GM18505 (cell line): ENCODE measurements around the gene SNTG2.

Source experiments
- ATAC-seq: cut with Tn5 transposase; IDR thresholded peaks from one replicate; pipeline ENCODE4 v1.9.1; 2021; ENCODE audit not compliant: unreplicated experiment
- POLR2A ChIP-seq: IDR thresholded peaks from 4 replicates; pipeline ENCODE4 v1.6.1; 2011; ENCODE audit warnings: borderline replicate concordance; ENCODE audit not compliant: insufficient read depth, insufficient read length; ENCODE audit errors: extremely low read depth

The SNTG2 gene

DNA sequence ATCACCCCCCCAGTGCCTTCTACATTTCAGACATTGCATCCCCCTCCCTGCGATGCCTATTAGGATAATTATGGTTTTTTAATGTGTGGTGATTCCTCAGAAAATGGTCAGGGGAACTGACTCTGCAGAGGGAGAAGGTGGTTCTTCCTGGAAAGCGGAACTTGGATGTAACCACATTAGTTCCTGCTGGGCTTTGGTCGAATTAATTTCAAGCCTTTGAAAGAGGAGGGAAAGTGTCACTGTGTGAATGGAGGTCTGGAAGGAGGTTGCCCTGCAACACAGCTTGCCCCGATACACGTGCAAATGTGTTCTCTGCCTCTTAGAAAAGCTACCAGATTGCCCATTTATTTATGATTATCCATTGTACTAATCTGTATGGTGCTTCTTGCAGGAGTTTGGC, 399.5 kb downstream of the SNTG2 start:
- no peak for ATAC-seq
- TF ChIP-seq POLR2A: no peak

GRCh38 chr2:1353124-1353523, 402.5 kb downstream of the SNTG2 start:
- no peak for TF ChIP-seq POLR2A
- ATAC-seq: no peak

DNA sequence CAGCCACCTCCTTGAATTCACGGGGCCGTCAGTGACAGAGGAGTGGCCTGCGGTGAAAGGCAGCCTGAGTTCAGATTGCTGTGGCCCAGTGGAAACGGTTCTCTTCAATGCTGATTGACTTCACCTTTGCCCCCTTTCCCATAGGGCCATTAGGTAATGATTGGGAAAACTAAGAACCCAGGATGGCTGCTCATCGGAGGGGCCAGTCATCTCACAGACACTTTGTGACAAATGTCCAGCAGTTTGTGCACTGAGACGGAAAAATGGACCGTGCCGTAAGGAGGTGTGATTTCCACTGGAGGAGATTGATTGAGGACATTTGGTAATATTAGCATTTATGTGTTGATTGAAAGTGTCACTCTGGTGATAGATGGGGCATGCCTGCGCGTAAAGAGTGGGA, 402.9 kb downstream of the SNTG2 start:
- ATAC-seq: no peak
- no peak for TF ChIP-seq POLR2A

GRCh38 chr2:1360144-1360543, 409.5 kb downstream of the SNTG2 start:
- no peak for ATAC-seq
- TF ChIP-seq POLR2A: no peak

GRCh38 chr2:1360557-1361250, 410.1 kb downstream of the SNTG2 start:
- ATAC-seq: no peak
- no peak for TF ChIP-seq POLR2A

- no peak for ATAC-seq
- TF ChIP-seq POLR2A: no peak
Observed at GRCh38 chr2:1363367-1363766, 412.7 kb downstream of the SNTG2 start.

DNA sequence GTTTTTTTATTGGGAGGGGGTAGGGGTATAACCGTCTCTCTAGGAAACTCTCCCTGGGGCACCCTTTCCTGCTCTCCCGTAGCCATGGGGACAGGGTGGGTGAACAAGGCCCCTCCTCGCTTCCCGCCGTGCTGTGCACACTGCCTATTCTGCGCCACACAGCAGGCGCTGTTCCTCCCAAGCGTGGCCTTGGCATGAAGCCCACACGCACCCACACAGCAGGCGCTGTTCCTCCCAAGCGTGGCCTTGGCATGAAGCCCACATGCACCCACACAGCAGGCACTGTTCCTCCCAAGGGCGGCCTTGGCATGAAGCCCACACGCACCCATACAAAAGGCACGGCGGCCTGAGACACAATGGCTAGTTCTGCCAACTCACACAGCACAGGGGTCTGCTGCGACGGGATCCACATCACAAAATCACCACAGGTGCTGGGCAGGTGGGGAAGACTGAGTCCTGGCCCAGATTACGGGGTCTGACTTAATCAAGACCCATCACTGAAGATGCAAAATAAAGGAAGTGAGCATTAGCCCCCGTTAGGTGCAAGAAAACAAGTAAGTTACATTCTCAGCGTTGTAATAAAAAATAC, 416.0 kb downstream of the SNTG2 start:
- ATAC-seq: no peak
- no peak for TF ChIP-seq POLR2A

- no peak for TF ChIP-seq POLR2A
Observed at GRCh38 chr2:1367601-1368000, 417.0 kb downstream of the SNTG2 start.

DNA sequence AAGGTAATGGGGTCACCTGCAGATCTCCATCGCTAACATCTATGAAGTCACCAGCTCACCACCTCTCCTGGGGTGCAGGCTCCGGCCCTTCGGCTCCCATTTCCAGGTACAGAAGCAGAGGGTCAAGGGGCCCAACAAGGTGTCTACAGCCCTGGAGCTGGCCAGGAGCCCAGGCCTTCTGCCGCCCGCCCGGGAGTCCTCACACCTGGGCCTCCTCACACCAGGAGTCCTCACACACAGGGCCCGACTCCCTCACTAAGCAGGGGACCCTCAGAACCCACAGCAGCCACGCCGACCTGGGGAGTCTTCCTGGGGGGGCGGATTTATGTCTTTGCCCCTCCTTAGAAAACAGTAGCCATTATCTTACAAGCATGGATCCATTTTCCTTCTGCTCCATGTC, 419.3 kb downstream of the SNTG2 start:
- no peak for TF ChIP-seq POLR2A
- no peak for ATAC-seq

More at GRCh38 chr2:1367601-1368000, 417.0 kb downstream of the SNTG2 start:
- ATAC-seq: no peak

DNA sequence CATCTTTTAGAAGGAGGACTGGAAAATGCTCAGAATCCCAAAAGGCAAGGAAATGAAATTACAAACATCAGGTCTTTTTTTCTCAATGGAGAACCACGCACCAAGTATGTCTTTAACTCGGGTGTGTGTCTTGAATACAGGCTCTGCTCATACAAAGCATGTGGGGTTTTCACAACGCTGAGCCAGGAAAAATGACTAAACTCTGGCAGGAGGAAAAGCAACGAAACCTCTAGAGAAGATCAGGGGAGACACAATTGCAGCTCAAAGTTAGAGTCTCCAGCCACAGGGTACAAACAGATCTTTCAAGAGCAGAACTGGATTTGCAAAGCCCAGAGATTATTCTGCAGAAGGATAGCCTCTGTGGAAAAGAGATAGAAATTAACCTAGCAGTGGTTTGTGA, 419.8 kb downstream of the SNTG2 start:
- TF ChIP-seq POLR2A: no peak
- no peak for ATAC-seq

- no peak for ATAC-seq
- no peak for TF ChIP-seq POLR2A
Observed at GRCh38 chr2:1371082-1371481, 420.4 kb downstream of the SNTG2 start.

DNA sequence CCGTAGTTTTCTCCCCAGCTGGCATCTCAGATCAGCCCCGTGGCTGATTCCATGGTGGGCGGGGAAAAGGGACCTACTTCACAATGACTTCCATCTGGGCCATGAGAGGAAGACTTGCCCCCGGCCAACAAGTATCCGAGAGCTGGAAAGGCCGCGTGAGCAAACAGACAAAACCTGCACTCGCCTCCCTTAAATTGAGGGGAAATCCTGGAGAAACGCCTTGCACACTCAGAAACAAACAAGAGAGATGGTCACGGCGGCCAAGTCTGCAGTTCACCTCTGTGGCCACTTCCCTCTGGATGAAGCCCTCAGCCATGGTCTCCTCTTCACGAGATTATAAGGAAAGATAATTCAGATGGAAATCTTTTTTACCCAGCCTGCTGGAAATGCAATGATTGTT, 423.2 kb downstream of the SNTG2 start:
- no peak for ATAC-seq
- no peak for TF ChIP-seq POLR2A

- ATAC-seq: no peak
- no peak for TF ChIP-seq POLR2A
Observed at GRCh38 chr2:1374287-1374686, 423.6 kb downstream of the SNTG2 start.

- no peak for TF ChIP-seq POLR2A
- ATAC-seq: no peak
Observed at GRCh38 chr2:1375794-1376193, 425.1 kb downstream of the SNTG2 start.

GRCh38 chr2:1377473-1377872, 426.8 kb downstream of the SNTG2 start:
- no peak for ATAC-seq
- TF ChIP-seq POLR2A: no peak

DNA sequence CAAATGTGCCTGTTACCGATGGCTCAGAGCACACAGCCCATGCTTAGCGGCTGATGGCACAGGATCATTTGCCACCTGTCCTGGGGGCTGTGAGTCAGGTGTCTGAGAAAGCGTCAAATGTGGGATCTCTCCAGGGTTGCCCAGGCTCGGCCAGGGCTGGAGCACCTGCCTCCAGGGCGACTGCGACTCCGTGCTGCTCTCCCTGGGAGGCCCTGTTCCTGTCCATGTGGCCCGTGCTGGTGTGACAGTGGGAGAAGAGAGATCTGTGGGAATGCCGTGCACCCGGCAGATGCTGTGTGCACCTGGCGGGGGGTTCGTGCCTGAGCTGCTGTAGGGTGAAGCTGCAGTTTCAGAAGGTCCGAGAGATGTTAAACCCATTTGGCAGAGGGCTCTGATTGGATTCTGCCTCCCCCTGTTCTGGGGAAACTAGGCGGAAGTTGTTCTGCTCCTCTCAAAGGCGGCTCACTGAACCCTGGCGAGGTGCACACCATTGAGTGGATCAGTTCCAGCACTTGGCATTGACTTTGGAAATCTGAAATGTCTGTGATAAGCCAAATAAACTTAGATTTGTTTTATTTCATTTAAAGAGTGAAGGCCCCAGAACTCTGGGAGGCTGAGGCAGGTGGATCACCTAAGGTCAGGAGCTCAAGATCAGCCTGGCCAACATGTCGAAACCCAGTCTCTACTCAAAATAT, 428.0 kb downstream of the SNTG2 start:
- no peak for ATAC-seq

More for the DNA sequence above, 428.0 kb downstream of the SNTG2 start:
- no peak for TF ChIP-seq POLR2A
